ENCODE data around the gene PNMA6F.
A peak's percentile ranks its signal among the peaks of the same experiment; 100 is the strongest.
"Not testable (repeated sequence)": the region's sequence is repeated elsewhere in the genome, so short reads cannot be mapped to it uniquely, and the experiment has no call there.

PNMA6F gene

DNA sequence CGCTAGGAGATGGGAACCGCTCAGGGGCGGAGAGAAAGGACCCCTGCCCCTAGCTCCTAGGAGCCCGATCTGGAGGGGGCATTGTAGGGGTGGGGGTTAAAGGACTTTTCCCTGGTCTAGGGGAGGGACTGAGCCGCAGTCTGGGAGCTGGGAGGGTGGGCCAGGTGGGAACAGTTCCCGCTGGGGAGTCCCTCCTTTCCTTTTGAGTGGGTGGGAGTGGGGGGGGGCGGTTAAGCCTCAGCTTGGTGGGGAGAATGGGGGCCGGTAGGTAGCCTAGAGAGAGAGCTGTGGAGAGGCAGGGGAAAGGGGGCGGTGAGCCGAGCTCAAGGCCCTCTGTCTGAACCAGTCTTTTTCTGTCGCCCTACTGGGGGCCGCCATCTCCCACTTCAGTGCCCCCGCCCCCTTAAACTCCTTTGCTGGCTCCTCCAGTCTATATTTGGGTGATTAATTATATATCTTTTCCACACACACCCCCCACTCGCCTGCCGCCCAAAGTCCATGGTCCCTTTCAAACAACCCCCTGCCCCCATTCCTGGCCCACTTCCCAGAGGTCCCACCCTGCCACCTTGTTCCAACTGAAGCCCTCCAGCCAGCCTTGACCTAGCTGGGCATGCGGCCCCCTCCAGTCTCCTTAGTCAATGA, 13.2 kb upstream of the PNMA6F start:
- DNase-seq = no peak

DNA sequence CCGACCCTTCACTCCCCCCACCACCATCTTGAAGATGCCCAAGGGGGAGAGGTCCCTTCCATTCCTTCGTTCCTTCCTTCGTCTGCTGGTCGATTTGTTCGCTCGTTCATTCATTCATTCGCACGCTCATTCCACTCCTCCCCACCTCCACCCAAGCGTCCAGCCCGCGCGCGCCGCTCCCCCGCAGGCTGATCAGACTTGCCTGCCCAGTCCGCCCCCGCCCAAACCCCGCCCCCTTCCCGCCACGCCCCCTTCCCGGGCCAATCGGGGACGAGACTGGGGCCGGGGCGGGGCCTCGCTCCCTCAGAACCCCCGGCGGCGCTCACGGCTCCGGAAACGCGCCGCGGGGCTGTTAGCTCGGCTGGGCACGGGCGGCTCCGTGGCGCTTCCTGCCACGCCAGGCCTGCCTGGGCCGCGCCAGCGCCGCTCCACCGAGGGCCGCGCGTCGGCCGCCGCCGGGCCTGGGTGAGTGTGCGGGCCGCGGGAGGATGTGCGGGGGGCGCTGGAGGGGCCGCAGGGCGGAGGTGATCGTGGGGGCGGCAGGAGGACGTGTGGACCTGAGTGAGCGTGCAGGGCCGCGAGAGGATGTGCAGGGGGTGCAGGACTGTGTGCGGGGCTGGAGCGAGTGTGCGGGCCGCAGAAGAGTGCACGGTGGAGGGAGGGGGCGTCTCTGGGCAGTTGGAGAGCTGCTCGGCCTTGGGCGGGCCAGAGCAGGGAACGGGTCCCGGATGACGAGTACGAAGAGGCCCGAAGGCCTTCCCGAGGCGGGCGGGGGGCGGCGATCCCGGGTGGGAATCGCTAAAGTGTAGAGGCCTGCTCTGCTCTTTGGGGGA, 12.5 kb upstream of the PNMA6F start, which contains the start of gene ZNF275:
Gene ZNF275, plus strand, starts transcription at position 333 of the 833 bp plus-strand sequence. CDS start 2,527 bp downstream, outside the sequence.
- peak; percentile 80 for DNase-seq

DNA sequence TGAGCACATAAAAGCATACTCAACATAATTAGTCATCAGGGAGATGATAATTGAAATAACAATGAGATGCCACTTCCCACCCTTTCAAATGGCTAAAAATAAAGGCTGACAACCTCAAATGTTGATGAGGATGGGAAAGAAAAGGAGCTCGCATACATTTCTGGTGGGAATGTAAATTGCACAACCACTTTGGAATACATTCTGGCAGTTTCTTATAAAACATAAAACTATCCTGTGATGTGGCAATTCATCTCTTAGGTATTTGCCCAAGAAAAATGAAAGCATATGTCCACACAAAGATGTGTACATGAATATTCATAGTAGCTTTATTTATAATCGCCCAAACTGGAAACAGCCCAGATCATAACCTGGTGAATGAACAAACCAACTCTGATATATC, 11.7 kb upstream of the PNMA6F start:
- peak; percentile 79 for DNase-seq

DNA sequence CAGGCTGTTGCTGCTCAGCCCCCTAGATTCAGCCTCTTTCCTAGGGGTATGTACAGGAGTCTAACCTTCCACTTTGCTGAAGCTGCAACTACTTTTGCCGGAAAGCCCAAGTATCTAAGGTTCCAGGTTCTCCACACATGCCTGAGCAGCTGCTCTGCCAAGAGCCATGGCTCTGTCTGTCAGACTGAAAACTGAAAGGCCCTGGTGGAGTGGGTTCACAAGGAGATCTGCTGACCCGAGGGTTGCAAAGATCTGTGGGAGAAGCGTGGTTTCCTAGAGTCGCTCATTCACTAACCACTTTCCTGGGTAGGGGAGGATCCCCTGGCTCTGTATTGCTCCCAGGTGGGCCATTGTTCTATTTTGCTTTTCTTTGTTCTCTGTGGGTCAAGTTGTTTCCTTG, 6.0 kb upstream of the PNMA6F start:
- no peak for DNase-seq

DNA sequence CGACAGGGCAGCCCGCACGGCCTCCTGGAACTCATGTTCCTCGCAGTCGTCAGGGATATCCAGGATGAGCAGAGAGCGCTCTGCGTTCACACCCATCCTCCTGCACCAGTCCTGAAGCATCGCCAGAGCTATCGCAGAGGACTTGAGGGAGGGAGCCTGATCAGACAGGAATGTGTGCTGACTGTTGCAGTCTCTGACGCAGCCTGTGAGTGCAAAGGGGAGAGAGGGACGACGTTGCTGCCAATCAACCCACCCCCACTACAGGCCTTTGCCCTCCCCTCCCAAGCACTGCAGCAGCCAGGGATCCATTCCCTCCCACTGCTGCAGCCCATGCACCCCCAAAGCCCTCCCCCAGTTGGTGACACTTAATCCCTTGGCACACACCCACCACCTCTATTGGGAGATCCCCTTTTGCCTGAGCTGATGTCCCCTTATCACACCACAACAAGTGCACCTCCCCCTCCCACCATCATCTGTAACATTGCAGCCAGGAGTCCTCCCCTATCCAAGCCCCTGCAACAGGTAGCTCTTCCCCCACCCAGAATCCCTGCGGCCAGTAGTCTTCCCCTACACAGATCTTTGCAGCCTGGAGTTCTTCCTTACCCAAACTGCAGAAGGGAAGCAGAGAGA, 897 bp downstream of the PNMA6F start:
- no peak for DNase-seq

DNA sequence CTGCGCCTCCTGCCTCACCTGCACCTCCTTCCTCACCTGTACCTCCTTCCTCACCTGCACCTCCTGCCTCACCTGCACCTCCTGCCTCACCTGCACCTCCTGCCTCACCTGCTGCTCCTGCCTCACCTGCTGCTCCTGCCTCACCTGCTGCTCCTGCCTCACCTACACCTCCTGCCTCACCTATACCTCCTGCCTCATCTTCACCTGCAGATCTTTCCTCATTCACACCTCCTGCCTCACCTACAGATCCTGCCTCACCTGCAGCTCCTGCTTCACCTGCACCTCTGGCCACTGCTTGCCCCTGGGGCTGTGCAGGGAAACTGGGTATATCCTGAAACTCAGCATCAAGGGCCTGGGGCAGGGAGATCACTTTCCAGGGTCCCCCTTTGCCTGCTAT, 1.5 kb downstream of the PNMA6F start:
- not testable (repeated sequence) for DNase-seq

DNA sequence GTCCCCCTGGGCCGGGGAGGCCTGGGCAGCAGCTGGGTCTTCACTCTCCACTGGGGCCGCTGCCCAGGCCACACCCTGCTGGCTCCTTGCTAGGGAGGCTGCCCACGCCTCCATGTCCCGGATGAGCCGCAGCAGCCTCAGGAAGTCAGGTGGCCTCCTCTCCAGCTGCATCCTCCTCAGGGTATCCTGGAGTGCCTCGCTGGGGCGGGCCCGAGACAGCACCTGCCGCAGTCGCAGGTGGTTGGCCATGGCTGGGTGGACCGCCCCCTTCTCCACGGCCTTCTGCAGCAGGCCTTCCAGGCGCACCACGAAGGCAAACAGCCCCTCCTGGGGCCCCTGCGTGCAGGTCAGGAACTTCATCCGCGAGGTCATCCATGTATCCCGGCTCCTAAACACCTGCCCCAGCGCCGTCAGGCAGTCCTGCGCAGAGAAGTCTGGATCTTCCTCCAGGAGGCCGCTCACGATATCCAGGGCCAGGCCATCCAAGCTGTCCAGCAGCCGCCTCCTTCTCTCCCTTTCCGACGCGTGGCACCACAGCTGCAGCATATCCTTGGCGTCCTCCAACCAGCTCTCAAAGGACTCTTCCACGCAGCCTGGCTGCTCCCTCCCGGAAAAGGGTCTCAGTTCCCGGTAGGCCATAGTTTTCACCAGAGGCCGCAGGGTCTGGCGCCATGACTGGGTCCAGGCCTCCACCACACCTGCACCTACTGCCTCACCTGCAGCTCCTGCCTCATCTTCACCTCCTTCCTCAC, 2.1 kb downstream of the PNMA6F start:
- DNase-seq = no peak

DNA sequence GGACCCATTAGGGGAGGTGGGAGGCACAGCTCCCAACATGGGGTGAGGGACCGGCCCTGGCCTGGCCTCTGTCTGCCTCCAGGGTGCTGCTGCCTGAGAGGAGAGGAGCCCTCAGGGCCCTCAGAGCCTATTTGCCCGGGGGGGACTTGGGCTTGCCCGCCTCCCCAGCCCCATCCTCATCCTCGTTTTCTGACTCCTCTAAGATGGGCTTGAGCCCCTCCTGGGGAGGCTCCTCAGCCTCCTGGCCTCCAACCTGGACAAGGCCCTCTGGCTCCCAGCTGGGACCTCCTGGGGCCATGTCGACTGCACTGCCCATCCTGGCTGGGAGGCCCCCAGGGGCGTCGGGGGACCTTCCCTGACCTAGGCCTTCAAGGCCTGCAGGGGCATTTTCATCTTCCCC, 2.8 kb downstream of the PNMA6F start:
- no peak for DNase-seq

DNA sequence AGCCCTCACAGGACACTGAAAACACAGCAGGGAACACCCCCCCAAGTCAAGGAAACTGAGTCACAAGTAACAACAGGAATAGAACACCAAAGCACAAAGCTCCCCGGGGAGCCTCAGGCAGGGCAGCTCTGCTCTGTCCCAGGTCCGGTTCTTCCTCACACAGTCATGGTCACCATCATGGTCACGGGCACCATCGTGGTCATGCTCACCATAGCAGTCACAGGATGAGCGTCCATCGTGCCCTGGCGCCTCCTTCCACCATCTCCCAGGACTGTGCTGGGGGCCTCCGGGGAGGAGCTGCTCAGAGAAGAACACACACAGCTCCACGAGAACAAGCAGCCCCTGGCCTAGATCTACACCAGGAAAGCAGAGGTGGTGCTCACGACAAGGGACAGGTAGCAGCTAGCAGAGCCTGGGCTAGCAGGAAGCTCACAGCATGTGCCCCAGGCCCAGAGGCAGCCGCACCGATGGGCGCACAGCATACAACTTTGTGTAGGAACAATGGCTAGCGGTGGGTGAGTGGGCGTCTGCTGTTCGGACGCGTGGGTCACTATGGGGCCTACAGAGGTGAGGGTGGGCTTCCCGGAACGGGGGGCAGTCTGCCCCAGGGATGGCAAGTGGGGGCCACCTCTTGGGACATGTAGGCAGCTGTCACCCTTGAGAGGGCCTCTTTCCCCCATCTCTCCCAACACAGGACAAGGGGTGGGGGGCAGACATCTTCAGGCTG, 3.4 kb downstream of the PNMA6F start:
- DNase-seq = no peak

DNA sequence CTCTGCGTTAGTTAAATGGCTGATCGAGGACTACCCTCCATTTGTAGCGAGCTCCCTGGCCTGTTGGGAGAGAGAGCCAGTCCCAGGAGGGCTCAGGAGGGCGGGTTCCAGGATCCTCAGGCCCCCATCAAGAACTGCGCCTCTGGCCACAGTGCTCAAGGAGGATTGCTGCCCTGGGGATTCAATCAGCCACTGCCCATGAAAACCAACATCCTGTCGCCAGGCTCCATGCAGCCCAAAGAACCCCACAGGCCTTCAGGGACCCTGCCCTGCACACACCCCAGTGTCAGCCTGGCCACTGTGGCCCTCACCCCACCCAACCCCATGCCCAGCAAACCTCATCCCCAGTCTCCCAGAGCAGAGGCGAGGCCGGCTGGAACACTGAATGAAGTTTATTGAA, 4.3 kb downstream of the PNMA6F start:
- DNase-seq = no peak

DNA sequence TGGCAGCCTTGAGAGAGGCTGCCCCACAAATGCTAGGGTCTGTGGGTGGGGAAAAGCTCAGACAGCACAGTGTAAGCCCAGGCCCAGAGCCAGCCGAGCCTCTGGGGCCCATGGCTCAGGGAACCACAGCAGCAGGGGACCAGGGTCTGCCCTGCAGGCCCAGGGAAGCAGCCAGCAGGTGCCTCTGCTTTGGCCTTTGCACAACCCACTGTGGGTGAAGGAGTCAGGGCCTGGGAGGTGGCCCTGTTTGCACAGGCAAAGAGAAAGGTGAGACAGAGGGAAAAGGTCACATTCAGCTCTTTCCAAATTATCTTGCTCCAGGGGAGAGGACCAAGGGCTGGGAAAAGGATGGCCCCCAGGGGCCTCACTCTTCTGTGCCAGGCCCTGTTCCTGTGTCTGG, 8.7 kb downstream of the PNMA6F start:
- DNase-seq = no peak

DNA sequence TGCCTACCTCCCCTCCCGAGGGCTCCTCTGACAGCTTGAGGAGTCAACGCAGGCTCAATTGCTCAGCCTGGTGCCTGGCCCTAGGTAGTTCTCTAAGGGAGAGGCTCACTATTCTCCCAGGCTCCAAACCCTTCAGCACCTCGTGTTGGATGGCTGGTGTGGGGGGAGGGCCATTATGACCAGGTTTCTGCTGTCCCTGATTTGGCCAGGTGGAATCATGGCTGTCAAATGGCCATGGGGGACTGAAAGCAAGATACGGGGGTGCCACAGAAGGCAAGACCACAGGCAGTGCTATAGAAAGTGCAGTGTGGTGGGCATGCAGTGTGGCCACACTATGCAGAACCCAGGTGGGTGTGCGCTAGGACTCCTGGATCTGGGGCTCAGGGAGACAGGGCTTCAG, 9.5 kb downstream of the PNMA6F start:
- DNase-seq = no peak

DNA sequence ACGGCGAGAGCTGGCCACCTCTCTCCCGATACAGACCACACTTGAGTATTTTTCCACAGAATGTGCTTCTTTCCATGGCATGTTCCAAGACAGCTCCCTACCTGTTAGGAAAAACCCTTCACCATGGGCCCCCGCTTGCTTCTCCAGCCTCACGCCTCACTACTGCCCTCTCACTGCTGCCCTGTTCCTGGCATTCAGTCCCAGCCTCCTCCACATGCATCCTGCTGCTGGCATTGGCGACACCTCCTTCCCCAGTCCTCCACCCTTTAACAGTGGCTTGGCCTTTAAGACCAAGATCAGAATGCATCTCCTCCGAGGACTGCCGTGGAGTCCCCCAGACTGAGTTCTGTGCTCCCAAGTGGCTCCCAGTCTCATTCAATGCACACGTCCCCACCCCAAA, 10.7 kb downstream of the PNMA6F start:
- no peak for DNase-seq

DNA sequence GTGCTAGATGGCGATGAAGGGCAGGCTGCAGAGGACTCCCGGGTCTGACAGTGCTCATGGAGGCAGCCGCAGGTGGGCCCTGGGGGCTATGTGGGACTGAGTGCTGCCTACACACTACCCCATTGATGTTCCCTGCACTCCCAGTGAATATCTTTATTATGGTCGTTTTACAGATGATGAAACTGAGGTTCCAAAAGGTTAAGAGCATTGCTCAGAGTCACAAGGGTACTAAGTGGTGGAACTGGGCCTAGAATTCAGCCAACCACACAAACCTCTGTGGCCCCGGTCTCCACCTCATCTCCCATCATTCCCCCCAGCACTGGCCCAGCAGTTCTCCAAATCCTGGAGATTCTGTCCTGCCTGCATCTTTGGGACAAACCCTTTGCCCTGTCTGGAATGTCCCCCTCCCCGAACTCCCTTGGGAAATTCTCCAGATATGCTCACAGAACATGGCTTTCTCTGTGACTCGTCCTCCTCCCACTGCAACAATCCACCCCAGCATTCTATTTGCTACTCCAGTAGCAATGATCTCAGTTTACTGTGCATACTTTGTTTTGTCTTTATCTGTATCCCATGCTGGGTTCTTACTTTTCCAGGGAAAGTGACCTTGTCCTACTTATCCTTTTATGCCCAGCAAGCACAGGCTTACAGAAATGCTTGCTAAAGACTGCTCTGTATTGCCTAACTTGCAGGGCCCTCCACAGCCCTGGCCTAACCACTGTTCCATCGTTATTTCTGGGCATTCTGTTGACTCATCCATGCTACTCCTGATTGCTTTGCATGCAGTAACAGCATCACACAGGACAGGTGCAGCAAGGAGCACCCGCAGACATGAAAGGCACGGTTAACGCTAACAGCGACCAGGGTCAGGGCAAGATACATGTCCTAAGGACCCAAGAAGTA, 14.0 kb downstream of the PNMA6F start:
- peak; percentile 25 for DNase-seq

DNA sequence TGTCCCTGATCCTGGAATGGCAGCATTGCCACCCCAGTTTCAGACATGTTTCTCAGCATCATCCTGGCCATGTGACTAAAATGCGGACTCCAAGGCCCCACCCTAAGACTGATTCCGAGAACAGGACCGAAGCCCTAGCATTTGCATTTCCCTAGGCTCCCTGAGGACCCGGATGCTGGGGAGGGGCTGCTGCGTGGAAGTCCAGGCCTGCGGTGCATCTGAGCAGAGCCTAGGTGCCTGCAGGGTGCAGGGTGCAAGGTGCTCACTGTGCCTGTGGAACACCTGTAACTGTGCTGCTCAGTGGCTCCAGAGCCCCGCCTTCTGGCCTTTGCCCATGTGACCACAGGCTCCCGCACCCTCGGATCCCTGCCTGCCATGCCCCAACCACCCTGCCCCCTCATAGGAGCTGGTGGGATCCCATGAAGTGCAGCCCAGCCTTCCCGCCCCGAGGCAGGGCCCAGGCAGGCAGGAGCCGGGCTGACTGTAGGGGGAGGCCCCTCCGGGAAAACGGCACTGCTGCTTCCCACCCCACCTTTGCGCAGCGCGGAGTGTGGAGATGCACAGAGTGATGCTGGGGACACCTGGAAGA, 14.9 kb downstream of the PNMA6F start:
- DNase-seq = no peak

DNA sequence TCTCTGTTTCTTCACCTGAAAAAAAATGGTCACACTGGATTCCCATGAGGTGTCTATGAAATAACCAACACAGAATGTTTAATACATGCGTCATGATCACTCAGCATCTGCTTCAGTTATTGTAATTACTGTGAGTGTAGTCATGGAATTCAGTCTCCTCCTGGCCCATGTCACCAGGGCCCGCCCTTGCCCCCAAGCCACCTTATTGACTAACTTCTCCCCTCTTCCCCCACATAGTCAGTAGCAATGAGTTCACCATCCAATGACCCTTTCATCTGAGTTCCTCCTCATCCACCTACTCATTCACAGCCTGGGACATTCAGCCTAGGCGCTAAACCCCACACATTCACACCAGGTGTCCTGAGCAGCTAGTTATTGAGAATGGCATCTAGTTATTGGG, 15.6 kb downstream of the PNMA6F start:
- no peak for DNase-seq

DNA sequence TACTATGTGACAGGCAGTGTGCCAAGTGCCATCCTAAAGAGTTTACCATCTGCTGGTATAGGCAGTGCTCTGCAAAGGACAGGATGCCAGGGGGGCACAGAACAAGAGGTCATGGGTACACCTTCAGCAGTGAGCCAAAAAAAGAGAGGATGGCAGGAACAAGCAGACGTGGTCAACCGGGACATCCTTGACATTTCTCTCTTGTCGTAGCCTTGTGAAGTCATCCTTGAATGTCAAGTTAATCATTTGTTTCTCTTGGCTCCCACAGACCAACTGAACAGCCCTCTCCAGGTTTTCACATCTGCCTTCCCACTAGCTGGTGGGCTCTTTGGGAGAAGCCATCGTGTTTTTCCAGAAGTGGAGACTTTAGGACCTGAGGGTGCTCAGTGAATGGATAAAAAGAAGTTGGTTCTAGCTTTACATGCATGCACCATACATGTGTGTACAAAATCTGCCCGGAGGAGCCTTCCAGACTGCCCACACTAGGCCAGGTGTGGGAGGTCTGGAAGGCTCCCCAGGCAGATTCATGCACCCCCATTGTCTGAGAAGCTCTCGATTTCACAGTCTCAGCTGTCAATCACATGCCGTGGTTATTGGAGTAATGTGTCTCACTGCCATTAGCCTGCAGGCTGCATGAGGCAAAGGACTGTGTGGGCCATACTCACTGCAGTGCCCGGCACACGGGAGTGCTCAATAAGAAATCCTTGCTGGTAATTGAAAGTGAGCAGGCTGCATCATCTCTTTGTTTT, 16.4 kb downstream of the PNMA6F start:
- no peak for DNase-seq

DNA sequence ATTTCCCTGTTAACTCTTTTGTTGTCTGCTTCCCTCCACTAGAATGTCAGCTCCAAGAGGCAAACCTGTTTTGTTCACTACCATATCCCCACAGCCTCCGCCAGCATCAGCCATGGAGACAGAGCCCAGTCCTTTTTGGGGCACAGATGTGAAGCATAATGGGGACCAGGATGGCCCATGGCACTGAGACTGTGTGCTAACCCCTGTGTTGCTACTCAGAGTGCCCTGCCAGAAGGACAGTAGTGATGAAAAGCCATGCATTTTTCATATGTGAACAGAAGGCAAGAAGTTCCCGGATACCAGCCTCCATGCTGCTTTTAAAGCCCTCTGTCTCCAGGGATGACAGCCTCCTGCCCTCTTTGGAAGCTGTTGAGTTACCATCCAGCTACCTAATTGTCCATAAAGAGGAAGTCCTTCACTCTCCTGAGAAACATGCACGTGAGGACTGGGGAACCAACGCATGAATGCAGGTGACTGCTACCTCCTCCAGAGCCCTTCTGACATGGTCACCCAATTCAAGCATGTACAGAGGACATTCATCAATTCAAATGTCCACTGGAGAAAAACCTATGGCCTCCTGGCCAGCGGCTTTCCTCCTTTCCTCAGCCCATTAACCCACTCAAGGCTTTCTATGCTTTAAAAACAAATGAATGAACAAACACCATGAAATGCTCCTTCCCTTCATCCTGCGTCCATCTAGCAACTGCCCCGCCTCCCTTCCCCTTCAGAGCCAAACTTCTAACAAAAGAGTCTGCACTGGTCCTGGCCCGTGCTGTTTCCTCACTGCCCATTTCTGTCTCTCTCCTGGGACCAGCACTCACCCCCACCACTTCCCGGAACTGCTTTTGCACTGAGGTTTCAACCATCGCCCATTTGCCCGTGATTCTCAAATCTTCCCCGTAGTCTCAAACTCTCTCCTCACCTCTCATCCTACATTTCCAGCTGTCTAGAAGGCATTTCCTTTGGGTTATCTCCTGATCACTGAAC, 18.0 kb downstream of the PNMA6F start:
- no peak for DNase-seq

DNA sequence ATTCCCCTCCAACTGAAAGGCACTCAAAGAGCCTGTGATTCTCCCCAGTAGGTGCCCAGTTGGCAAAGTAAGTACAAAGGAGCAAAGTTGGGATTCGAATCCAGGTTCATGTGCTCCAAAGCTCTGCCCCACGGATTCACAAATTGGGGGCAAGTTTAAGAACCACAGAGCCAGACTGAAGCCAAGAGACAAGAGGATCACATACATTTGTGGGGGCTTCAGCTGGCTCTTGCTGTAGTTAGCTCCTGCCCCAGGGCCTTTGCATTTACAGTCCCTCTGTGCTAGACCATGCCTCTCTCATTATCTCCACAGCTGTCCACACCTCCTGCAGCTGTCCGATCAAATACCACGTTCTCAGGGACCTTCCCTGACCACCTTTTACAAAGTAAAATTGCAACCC, 18.8 kb downstream of the PNMA6F start:
- DNase-seq = no peak
